T1000 (cell line): Measurements from ENCODE around the gene CYP4F22.
"Not testable (repeated sequence)": the region's sequence is repeated elsewhere in the genome, so short reads cannot be mapped to it uniquely, and the experiment has no call there.

Experiments
- DNase-seq: peaks from one replicate; lab custom pipeline; 2025; ENCODE audit warnings: mixed read lengths; lab: John Stamatoyannopoulos, UW

CYP4F22 gene

GRCh38 chr19:15508035-15508710 is at the start of gene CYP4F22:
TSS of gene CYP4F22 (plus strand) at chr19:15508525. CDS start at chr19:15525337, 16,812 bp downstream.
- no peak for DNase-seq

- no peak for DNase-seq
These were observed 46.6 kb upstream of the CYP4F22 start for GRCh38 chr19:15461694-15462093.

- DNase-seq: no peak
These were observed 44.4 kb upstream of the CYP4F22 start for GRCh38 chr19:15463861-15464371.

GRCh38 chr19:15464394-15465385 is 43.6 kb upstream of the CYP4F22 start, which contains the start of gene RASAL3:
TSS of gene RASAL3 (minus strand) at chr19:15464544. CDS start at chr19:15464358, 186 bp downstream.
- no peak for DNase-seq

- DNase-seq: no peak
These were observed 41.2 kb upstream of the CYP4F22 start for GRCh38 chr19:15466851-15467733.

GRCh38 chr19:15467734-15468214 is 40.6 kb upstream of the CYP4F22 start:
- DNase-seq: no peak

GRCh38 chr19:15468675-15469512 is 39.4 kb upstream of the CYP4F22 start:
- no peak for DNase-seq

GRCh38 chr19:15469513-15470297 is 38.6 kb upstream of the CYP4F22 start:
- no peak for DNase-seq

- DNase-seq: no peak
These were observed 36.7 kb upstream of the CYP4F22 start for GRCh38 chr19:15471639-15472101.

- DNase-seq: not testable (repeated sequence)
These were observed 34.5 kb upstream of the CYP4F22 start for GRCh38 chr19:15473821-15474220.

GRCh38 chr19:15475169-15475568 is 33.2 kb upstream of the CYP4F22 start:
- DNase-seq: no peak

- no peak for DNase-seq
These were observed 32.7 kb upstream of the CYP4F22 start for GRCh38 chr19:15475611-15476010.

- no peak for DNase-seq
These were observed 32.0 kb upstream of the CYP4F22 start for GRCh38 chr19:15476325-15476724.

- DNase-seq: no peak
These were observed 28.7 kb upstream of the CYP4F22 start, which contains the start of gene PGLYRP2 for GRCh38 chr19:15479391-15480345. TSS of gene PGLYRP2 (minus strand) at chr19:15479501. CDS start at chr19:15479371, 130 bp downstream.

- DNase-seq: not testable (repeated sequence)
These were observed 27.3 kb upstream of the CYP4F22 start for GRCh38 chr19:15480996-15481395.

GRCh38 chr19:15485768-15486167 is 22.6 kb upstream of the CYP4F22 start:
- not testable (repeated sequence) for DNase-seq

- DNase-seq: no peak
These were observed 21.3 kb upstream of the CYP4F22 start for GRCh38 chr19:15487038-15487437.
